SK-N-SH (cell line): ENCODE measurements around the gene ZBTB14.

Experiments
- GATA2 ChIP-seq: sonication (generic); formaldehyde crosslinking; IDR thresholded peaks from 2 replicates; pipeline ENCODE4 v1.5.0; 2020; ENCODE audit warnings: mild to moderate bottlenecking, missing genetic modification reagents
- JUND ChIP-seq: IDR thresholded peaks from 2 replicates; pipeline ENCODE4 v1.4.0; 2012
- NFIC ChIP-seq: IDR thresholded peaks from 2 replicates; pipeline ENCODE4 v1.4.0; 2012; ENCODE audit warnings: borderline replicate concordance
- POLR2AphosphoS5 ChIP-seq: IDR thresholded peaks from 2 replicates; pipeline ENCODE4 v1.6.1; 2012; ENCODE audit warnings: low read depth, low read length
- RAD21 ChIP-seq: IDR thresholded peaks from 2 replicates; pipeline ENCODE4 v1.6.1; 2012; ENCODE audit warnings: mild to moderate bottlenecking, low read length
- SIN3A ChIP-seq: IDR thresholded peaks from 2 replicates; pipeline ENCODE4 v1.6.1; 2012; ENCODE audit warnings: low read depth, mild to moderate bottlenecking, low read length, moderate library complexity, borderline replicate concordance
- TF ChIP-seq, protein P1 (sequence below): fragments of 200-600 bp; sonication (generic); IDR thresholded peaks from 2 replicates; pipeline ENCODE4 v1.6.1; 2017; ENCODE audit warnings: antibody characterized with exemption, mild to moderate bottlenecking, moderate library complexity
- TF ChIP-seq, protein P2 (sequence below): IDR thresholded peaks from 2 replicates; pipeline ENCODE4 v1.4.0; 2012; ENCODE audit warnings: low read depth
- TF ChIP-seq, protein P3 (sequence below): IDR thresholded peaks from 2 replicates; pipeline ENCODE4 v1.6.1; 2012; ENCODE audit warnings: mild to moderate bottlenecking, low read depth, low read length, moderate library complexity
- TF ChIP-seq, protein P4 (sequence below): fragments of 150-350 bp; IDR thresholded peaks from 2 replicates; pipeline ENCODE4 v1.6.1; 2017; ENCODE audit warnings: antibody characterized with exemption, low read length, low read depth, borderline replicate concordance

DNA sequence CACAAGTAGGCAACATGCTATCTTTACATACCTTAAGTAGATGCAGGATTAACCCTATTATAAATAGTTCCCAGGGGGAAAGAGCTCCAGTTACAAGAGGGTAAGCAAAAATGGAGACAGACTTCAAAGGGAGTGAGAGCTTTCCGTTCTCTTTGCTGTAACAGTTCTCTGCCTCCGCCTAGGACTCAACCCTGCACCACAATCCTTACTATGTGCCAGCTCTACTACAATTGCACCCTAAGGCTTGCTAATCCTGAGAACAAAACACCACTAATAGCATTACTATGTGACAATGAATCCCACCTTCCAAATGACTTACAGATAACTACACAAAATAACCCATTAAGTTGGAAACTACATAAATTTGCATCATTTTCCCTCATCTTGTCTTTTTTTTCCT is 7.7 kb downstream of the ZBTB14 start:
- TF ChIP-seq, protein P1, sequence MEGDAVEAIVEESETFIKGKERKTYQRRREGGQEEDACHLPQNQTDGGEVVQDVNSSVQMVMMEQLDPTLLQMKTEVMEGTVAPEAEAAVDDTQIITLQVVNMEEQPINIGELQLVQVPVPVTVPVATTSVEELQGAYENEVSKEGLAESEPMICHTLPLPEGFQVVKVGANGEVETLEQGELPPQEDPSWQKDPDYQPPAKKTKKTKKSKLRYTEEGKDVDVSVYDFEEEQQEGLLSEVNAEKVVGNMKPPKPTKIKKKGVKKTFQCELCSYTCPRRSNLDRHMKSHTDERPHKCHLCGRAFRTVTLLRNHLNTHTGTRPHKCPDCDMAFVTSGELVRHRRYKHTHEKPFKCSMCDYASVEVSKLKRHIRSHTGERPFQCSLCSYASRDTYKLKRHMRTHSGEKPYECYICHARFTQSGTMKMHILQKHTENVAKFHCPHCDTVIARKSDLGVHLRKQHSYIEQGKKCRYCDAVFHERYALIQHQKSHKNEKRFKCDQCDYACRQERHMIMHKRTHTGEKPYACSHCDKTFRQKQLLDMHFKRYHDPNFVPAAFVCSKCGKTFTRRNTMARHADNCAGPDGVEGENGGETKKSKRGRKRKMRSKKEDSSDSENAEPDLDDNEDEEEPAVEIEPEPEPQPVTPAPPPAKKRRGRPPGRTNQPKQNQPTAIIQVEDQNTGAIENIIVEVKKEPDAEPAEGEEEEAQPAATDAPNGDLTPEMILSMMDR, result no peak
- TF ChIP-seq POLR2AphosphoS5 (no peak), JUND (no peak), NFIC (no peak), SIN3A (no peak), GATA2 (CRISPR knock-in tag) (no peak), RAD21 (no peak)
- TF ChIP-seq, protein P2, sequence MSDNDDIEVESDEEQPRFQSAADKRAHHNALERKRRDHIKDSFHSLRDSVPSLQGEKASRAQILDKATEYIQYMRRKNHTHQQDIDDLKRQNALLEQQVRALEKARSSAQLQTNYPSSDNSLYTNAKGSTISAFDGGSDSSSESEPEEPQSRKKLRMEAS, result no peak
- TF ChIP-seq, protein P3, sequence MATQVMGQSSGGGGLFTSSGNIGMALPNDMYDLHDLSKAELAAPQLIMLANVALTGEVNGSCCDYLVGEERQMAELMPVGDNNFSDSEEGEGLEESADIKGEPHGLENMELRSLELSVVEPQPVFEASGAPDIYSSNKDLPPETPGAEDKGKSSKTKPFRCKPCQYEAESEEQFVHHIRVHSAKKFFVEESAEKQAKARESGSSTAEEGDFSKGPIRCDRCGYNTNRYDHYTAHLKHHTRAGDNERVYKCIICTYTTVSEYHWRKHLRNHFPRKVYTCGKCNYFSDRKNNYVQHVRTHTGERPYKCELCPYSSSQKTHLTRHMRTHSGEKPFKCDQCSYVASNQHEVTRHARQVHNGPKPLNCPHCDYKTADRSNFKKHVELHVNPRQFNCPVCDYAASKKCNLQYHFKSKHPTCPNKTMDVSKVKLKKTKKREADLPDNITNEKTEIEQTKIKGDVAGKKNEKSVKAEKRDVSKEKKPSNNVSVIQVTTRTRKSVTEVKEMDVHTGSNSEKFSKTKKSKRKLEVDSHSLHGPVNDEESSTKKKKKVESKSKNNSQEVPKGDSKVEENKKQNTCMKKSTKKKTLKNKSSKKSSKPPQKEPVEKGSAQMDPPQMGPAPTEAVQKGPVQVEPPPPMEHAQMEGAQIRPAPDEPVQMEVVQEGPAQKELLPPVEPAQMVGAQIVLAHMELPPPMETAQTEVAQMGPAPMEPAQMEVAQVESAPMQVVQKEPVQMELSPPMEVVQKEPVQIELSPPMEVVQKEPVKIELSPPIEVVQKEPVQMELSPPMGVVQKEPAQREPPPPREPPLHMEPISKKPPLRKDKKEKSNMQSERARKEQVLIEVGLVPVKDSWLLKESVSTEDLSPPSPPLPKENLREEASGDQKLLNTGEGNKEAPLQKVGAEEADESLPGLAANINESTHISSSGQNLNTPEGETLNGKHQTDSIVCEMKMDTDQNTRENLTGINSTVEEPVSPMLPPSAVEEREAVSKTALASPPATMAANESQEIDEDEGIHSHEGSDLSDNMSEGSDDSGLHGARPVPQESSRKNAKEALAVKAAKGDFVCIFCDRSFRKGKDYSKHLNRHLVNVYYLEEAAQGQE, result no peak
- TF ChIP-seq, protein P4, sequence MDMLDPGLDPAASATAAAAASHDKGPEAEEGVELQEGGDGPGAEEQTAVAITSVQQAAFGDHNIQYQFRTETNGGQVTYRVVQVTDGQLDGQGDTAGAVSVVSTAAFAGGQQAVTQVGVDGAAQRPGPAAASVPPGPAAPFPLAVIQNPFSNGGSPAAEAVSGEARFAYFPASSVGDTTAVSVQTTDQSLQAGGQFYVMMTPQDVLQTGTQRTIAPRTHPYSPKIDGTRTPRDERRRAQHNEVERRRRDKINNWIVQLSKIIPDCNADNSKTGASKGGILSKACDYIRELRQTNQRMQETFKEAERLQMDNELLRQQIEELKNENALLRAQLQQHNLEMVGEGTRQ, result no peak
